GM12878 (cell line): ENCODE results near the gene SHC3. TPM values are rescaled to one million over a fixed set of nuclear protein-coding genes. Genes with fewer than 3 reads are reported as not detected.

ENCODE experiments used
- ATAC-seq: fragments of 200-7000 bp; cut with Tn5 transposase; 3 replicates; pipeline ENCODE4 v1.9.1; 2020; ENCODE audit warnings: mild to moderate bottlenecking, moderate library complexity
- BruUV-seq: library from RNA; stranded (reverse); fragments of 400-500 nt; replicated peaks from 2 replicates; lab custom pipeline; 2021; lab: Mats Ljungman, UMichigan
- CTCF ChIA-PET: fragments of 300-600 bp; sonication (Branson Sonifier 250); formaldehyde crosslinking; extraction: SDS; loops from one replicate; lab custom pipeline; 2021; ENCODE audit warnings: inconsistent platforms; lab: Yijun Ruan, JAX
- POLR2A ChIA-PET: fragments of 350-600 bp; formaldehyde crosslinking; extraction: SDS; loops from one replicate; lab custom pipeline; 2021; ENCODE audit warnings: inconsistent platforms; lab: Charles Lee
- RAD21 ChIA-PET: fragments of 300-600 bp; sonication (Branson Sonifier 250); formaldehyde crosslinking; loops from one replicate; lab custom pipeline; 2023; ENCODE audit warnings: antibody characterized with exemption; ENCODE audit not compliant: unreplicated experiment; lab: Charles Lee
- SMC1A ChIA-PET: fragments of 300-600 bp; sonication (Branson Sonifier 250); formaldehyde crosslinking; loops from one replicate; lab custom pipeline; 2023; ENCODE audit not compliant: unreplicated experiment, uncharacterized antibody; lab: Charles Lee
- DNase-seq: peaks from one replicate; pipeline ENCODE4 v3.0.0-alpha.2; 2011; ENCODE audit warnings: low read depth, low spot score
- FAIRE-seq: peaks from 3 replicates; lab custom pipeline; 2011; peaks lifted over from hg19 to GRCh38; lab: Jason Lieb, UNC
- H2AFZ ChIP-seq: 2 replicates; pipeline ENCODE4 v1.6.0; 2011; ENCODE audit warnings: low read depth, low read length, control low read depth; ENCODE audit not compliant: control insufficient read depth
- H3K27ac ChIP-seq: 2 replicates; pipeline ENCODE4 v1.5.1; 2011; ENCODE audit warnings: control low read depth; ENCODE audit not compliant: control insufficient read depth, insufficient read depth
- H3K27me3 ChIP-seq, 2 experiments: replicated peaks in 1 of 2; 2 replicates each; pipeline versions ENCODE4 v1.6.0 to v1.6.1; 2011; ENCODE audit warnings: low read length in 1 of 2; ENCODE audit not compliant: control insufficient read depth in 2 of 2, insufficient read depth in 2 of 2
- H3K36me3 ChIP-seq, 2 experiments: 2 replicates each; pipeline ENCODE4 v1.5.1; 2011; ENCODE audit warnings: low read length in 1 of 2; ENCODE audit not compliant: control insufficient read depth in 2 of 2, insufficient read depth in 2 of 2
- H3K4me1 ChIP-seq: 2 replicates; pipeline ENCODE4 v1.6.1; 2011; ENCODE audit warnings: mild to moderate bottlenecking, low read length, moderate library complexity, mixed read lengths; ENCODE audit not compliant: control insufficient read depth, insufficient read depth
- H3K4me2 ChIP-seq: 2 replicates; pipeline ENCODE4 v1.6.0; 2011; ENCODE audit warnings: control low read depth; ENCODE audit not compliant: control insufficient read depth, insufficient read depth
- H3K4me3 ChIP-seq: fragments of 200-600 bp; sonication (generic); 2 replicates; pipeline ENCODE4 v1.5.1; 2016
- H3K79me2 ChIP-seq: 2 replicates; pipeline ENCODE4 v1.6.0; 2011; ENCODE audit warnings: low read length; ENCODE audit not compliant: control insufficient read depth, insufficient read depth
- H3K9ac ChIP-seq: 2 replicates; pipeline ENCODE4 v1.8.0; 2011; ENCODE audit warnings: low read length, control low read depth, mixed read lengths; ENCODE audit not compliant: control insufficient read depth, insufficient read depth
- H3K9me3 ChIP-seq: replicated peaks from 3 replicates; pipeline ENCODE4 v1.5.1; 2011; ENCODE audit warnings: mild to moderate bottlenecking, low read length; ENCODE audit not compliant: control insufficient read depth, insufficient read depth
- H4K20me1 ChIP-seq: 2 replicates; pipeline ENCODE4 v1.6.0; 2011; ENCODE audit not compliant: control insufficient read depth, insufficient read depth
- DPF2 ChIP-seq: fragments of 450-650 bp; IDR thresholded peaks from 2 replicates; pipeline ENCODE4 v1.6.1; 2017; ENCODE audit warnings: mild to moderate bottlenecking
- FOXK2 ChIP-seq: fragments of 450-650 bp; IDR thresholded peaks from 2 replicates; pipeline ENCODE4 v1.6.1; 2017; ENCODE audit warnings: mild to moderate bottlenecking, moderate library complexity
- TARDBP ChIP-seq: IDR thresholded peaks from 2 replicates; pipeline ENCODE4 v1.6.1; 2016; ENCODE audit warnings: borderline replicate concordance
- WGBS: methylation state at CpG from one replicate; pipeline ENCODE4 v1.1.6; 2016; ENCODE audit warnings: low lambda C conversion rate; ENCODE audit not compliant: insufficient replicate concordance, insufficient coverage; ENCODE audit errors: missing lambda C conversion rate; 5-methylcytosine and 5-hydroxymethylcytosine counted together
- in situ Hi-C: fragments of 300-500 bp; cut with MboI; formaldehyde crosslinking; loops from 9 replicates; pipeline ENCODE4 v1.14.3; 2018; ENCODE audit warnings: mixed read lengths
- intact Hi-C: fragments of 100-400 bp; cut with micrococcal nuclease; formaldehyde crosslinking; loops from one replicate; pipeline ENCODE4 v1.14.2; 2022; ENCODE audit not compliant: unreplicated experiment
- polyA plus RNA-seq, 11 experiments: library from polyadenylated mRNA; depleted of rRNA in 4 of 11; unstranded in 6 of 11; stranded (reverse) in 5 of 11; fragments of >200 nt; fragmentation: Nextera tagmentation in 4 of 11; fragmentation: Illumina TruSeq in 1 of 11; extraction: Ambion mirVana in 4 of 11; extraction: Trizol in 1 of 11; gene quantifications; 1 replicate in 1 of 11; 2 replicates in 10 of 11; pipeline versions ENCODE4 v1.2.1 to v1.2.3, GENCODE V29; 2011 to 2016; ENCODE audit warnings: inconsistent platforms in 2 of 11, missing spikeins in 2 of 11, low read depth in 1 of 11
- total RNA-seq, 4 experiments: library from RNA; depleted of rRNA in 3 of 4; stranded (reverse); fragments of >200 nt in 3 of 4; fragmentation: Illumina TruSeq in 1 of 4; extraction: Trizol in 1 of 4; gene quantifications; 2 replicates each; pipeline versions ENCODE4 v1.2.1 to v1.2.3, GENCODE V29; 2013 to 2021

Gene SHC3
- total and polyA plus RNA-seq, 10 of the 15 experiments (the other 5 are each of a cell fraction or from before 2014, with no cell fraction given) = 0.01 to 0.06 TPM; not detected in 8

DNA sequence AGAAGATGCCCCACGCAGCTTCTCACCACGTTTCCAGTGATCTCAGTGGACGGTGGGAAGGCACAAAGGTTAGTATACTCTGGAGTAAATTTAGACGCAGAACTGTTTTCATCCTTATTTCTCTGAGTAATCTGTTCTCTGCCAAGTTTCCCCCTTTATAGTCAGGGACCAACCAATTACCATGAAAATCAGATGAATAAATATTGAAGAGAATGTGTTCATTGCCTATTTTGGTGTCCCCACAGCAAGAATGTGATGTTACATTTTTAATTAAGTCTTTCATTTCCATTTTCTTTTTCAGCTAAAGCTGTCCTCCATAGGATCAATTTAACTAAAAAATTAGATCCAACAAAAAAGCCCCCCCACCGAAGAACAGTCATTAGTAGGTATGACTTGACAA is 146.0 kb downstream of the SHC3 start:
- in situ Hi-C loops = no loop called here
- intact Hi-C loops = no loop called here
- TF ChIP-seq DPF2 = no peak
- ChIA-PET POLR2A (no interaction called here), CTCF (interaction anchor here (1.8 kb wide), 1 partner anchor 32 kb away, joined by 6 read pairs; no protein-coding TSS in a partner anchor), RAD21 (no interaction called here), SMC1A (interaction anchor here (0.7 kb wide), 1 partner anchor 10 kb away, joined by 3 read pairs; no protein-coding TSS in a partner anchor)
- no peak overlapping the region for H3K27ac ChIP-seq
- WGBS = 20% methylated on average over 5 of the region's 5 CpGs
- H4K20me1 ChIP-seq = no peaks in the 10 kb centered on the region
- no peaks in the 10 kb centered on the region for H3K79me2 ChIP-seq
- FAIRE-seq = no peak
- no peak for ATAC-seq
- DNase-seq = no peak
- H3K27me3 ChIP-seq = no peaks in the 10 kb centered on the region
- H2AFZ ChIP-seq = no peak overlapping the region
- no peak overlapping the region for H3K4me3 ChIP-seq
- no peak overlapping the region for H3K9ac ChIP-seq
- H3K36me3 ChIP-seq = no peaks in the 10 kb centered on the region
- H3K4me1 ChIP-seq = no peaks in the 10 kb centered on the region
- BruUV-seq = no TSS peak
- H3K4me2 ChIP-seq = no peak overlapping the region
- H3K9me3 ChIP-seq = no peaks in the 10 kb centered on the region

DNA sequence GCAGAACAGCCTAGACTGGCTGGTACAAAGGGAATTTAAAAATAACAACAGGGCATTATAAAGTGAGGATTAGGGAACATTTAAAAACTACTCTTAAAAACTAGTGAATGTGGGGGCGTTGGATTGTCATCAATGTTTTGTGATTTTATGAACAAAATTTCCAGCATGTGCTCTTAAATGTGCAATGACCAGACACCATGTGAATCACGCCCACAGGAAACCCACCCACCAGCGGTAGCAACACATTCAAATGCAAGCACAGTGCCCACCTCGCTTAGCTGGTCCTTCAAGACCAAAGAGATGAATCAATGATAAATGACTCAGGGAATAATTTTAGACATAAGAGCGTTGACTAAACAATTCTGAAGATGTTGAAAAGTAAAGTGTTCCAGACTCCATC is 146.4 kb downstream of the SHC3 start:
- SMC1A ChIA-PET = interaction anchor here (0.7 kb wide), 1 partner anchor 9 kb away, joined by 3 read pairs; no protein-coding TSS in a partner anchor
- RAD21 ChIA-PET = no interaction called here
- no peak overlapping the region for H3K9ac ChIP-seq
- intact Hi-C loops = no loop called here
- H3K9me3 ChIP-seq = no peaks in the 10 kb centered on the region
- no TSS peak for BruUV-seq
- whole genome bisulfite sequencing = 0% methylated on average over 5 of the region's 5 CpGs
- POLR2A ChIA-PET = no interaction called here
- no peaks in the 10 kb centered on the region for H3K4me1 ChIP-seq
- ATAC-seq (no peak), DNase-seq (no peak)
- H4K20me1 ChIP-seq = no peaks in the 10 kb centered on the region
- TF ChIP-seq FOXK2 = no peak
- no peak for TF ChIP-seq TARDBP
- TF ChIP-seq, all 136 proteins: peak for 0
- in situ Hi-C loops = no loop called here
- H3K4me3 ChIP-seq = no peak overlapping the region
- CTCF ChIA-PET = no interaction called here
- H3K36me3 ChIP-seq = no peaks in the 10 kb centered on the region
- H3K27ac ChIP-seq = no peak overlapping the region
- H3K4me2 ChIP-seq = no peak overlapping the region
- H2AFZ ChIP-seq = no peak overlapping the region
- H3K27me3 ChIP-seq = no peaks in the 10 kb centered on the region
- no peak for FAIRE-seq
- no peaks in the 10 kb centered on the region for H3K79me2 ChIP-seq
